Omental fat pad (tissue), 4 donors: ENCODE results near the gene JUND. TPM values are rescaled to one million over a fixed set of nuclear protein-coding genes. Genes with fewer than 3 reads are reported as not detected.

ENCODE experiments used
- ATAC-seq: fragments of 150-250 bp; one replicate; pipeline ENCODE4 v1.9.1; 2016; ENCODE audit warnings: mild to moderate bottlenecking, moderate library complexity; ENCODE audit not compliant: low FRiP score
- DNase-seq: peaks from one replicate; pipeline ENCODE4 v3.0.0-alpha.2; 2019; ENCODE audit warnings: low spot score
- CTCF ChIP-seq, 3 donors: fragments of 450-650 bp; IDR thresholded peaks; one replicate each; pipeline ENCODE4 v1.5.1; 2016 to 2017; ENCODE audit warnings: antibody characterized with exemption in 3 of 3, mild to moderate bottlenecking in 3 of 3, moderate library complexity in 2 of 3
- total RNA-seq, 4 donors: library from RNA; depleted of rRNA; stranded (reverse); fragments of >200 nt; gene quantifications; one replicate each; pipeline ENCODE4 v1.1.0, GENCODE V29; 2016

The JUND gene
- total RNA-seq, 4 donors from 2014 or later, result 398 to 859 (median 623) TPM

GRCh38 chr19:18290302-18291018, 9.0 kb upstream of the JUND start:
- TF ChIP-seq CTCF (IDR thresholded peaks at IDR 0.05), result no peak
- no peak for DNase-seq
- no peak for ATAC-seq

GRCh38 chr19:18289471-18290301, 8.3 kb upstream of the JUND start:
- DNase-seq, result no peak
- ATAC-seq, result no peak
- TF ChIP-seq CTCF (IDR thresholded peaks at IDR 0.05), result no peak

DNA sequence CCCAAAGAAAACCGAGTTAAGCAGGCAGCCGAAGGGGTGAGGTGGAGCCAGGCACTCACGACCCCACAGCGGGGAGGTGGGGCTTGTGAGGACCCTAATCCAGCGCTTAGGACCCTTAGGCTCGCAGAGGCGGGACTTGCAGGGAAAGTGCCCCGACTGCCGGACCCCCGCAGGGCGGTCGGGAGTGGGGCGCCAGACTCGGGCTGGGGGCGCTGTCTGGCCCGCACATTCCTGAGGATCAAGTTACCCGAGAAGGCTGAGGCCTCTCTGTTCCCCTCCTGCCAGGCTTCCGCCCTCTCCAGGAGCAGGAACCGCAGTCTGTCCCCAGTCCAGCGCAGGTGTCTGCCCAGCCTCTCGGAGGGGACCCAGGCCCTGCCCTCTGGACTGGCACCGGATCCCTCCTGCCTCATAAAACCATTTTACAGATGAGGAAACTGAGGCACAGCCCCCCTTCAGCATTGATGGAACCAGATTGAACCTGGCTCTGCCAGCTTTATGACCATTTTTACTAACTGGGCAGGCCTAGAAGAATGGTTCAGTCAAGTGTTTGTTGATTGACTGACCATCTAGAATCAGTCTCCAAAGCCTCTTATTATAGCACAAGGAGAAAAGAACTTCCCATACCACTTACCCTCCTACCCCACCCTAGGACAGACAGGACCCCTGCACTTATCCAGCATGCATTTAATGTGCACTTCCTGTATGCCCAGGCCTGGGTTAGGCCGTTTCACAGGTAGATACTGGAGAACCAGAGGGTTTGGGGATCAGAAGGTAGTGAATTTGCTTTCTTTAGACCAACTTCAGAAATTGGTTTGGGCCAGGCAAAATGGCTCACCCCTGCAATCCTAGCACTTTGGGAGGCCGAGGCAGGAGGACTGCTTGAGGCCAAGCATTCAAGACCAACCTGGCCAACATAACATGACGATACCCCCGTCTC, 6.7 kb upstream of the JUND start:
- ATAC-seq (no peak), DNase-seq (no peak)
- TF ChIP-seq CTCF (IDR thresholded peaks at IDR 0.05), result no peak

GRCh38 chr19:18286973-18287635, 5.7 kb upstream of the JUND start:
- ATAC-seq, result no peak
- DNase-seq, result no peak
- no peak for TF ChIP-seq CTCF (IDR thresholded peaks at IDR 0.05)

- no peak for DNase-seq
- no peak for TF ChIP-seq CTCF (IDR thresholded peaks at IDR 0.05)
- no peak for ATAC-seq
Measured at GRCh38 chr19:18284712-18285360, 3.4 kb upstream of the JUND start.

DNA sequence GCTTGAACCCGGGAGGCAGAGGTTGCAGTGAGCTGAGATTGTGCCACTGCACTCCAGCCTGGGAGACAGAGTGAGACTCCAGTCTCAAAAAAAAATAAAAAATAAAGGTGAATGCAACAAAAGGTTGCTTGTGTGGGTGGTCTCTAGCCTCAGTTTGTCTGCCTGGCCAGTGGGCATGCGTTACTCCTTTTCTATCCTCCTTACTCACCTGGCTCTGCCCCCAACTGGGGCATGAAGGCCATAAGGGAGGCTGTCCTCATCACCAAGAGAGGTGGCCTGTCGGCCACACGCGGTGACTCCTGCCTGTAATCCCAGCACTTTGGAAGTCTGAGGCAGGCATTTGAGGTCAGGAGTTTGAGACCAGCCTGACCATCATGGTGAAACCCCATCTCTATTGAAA, 1.9 kb upstream of the JUND start:
- DNase-seq (no peak), ATAC-seq (no peak)
- no peak for TF ChIP-seq CTCF (IDR thresholded peaks at IDR 0.05)
